Liver (tissue), 9 donors: ENCODE measurements around the gene AKAP13. TPM values are rescaled to one million over a fixed set of nuclear protein-coding genes. Genes with fewer than 3 reads are reported as not detected.
"Not testable (repeated sequence)": the region's sequence is repeated elsewhere in the genome, so short reads cannot be mapped to it uniquely, and the experiment has no call there.

ENCODE experiments used
- DNase-seq: peaks from one replicate; pipeline ENCODE4 v3.0.0-alpha.2; 2017; ENCODE audit warnings: low spot score
- H3K27ac ChIP-seq, 2 donors: one replicate each; pipeline ENCODE4 v1.7.0; 2013; ENCODE audit warnings: inconsistent platforms in 2 of 2, low read length in 2 of 2, control low read depth in 1 of 2, low read depth in 1 of 2, mild to moderate bottlenecking in 1 of 2
- H3K27me3 ChIP-seq, 4 donors: one replicate each; pipeline versions ENCODE4 v1.6.1 to v1.7.0; 2013; ENCODE audit warnings: low read length in 3 of 4, inconsistent platforms in 1 of 4, mild to moderate bottlenecking in 1 of 4, moderate library complexity in 1 of 4; ENCODE audit not compliant: control insufficient read depth in 4 of 4, insufficient read depth in 4 of 4
- H3K36me3 ChIP-seq, 4 donors: one replicate each; pipeline versions ENCODE4 v1.6.1 to v1.7.0; 2013; ENCODE audit warnings: low read length in 3 of 4, mild to moderate bottlenecking in 3 of 4, low read depth in 1 of 4, moderate library complexity in 1 of 4; ENCODE audit not compliant: control insufficient read depth in 4 of 4, insufficient read depth in 3 of 4
- H3K4me1 ChIP-seq, 4 donors: one replicate each; pipeline versions ENCODE4 v1.6.1 to v1.7.0; 2013; ENCODE audit warnings: low read length in 3 of 4, mild to moderate bottlenecking in 3 of 4, moderate library complexity in 1 of 4; ENCODE audit not compliant: control insufficient read depth in 4 of 4, insufficient read depth in 4 of 4
- H3K4me3 ChIP-seq, 3 donors: one replicate each; pipeline versions ENCODE4 v1.6.1 to v1.7.0; 2013; ENCODE audit warnings: low read length in 3 of 3, control low read depth in 1 of 3, low read depth in 1 of 3, mild to moderate bottlenecking in 1 of 3
- H3K9ac ChIP-seq, 2 donors: one replicate each; pipeline ENCODE4 v1.7.0; 2013; ENCODE audit warnings: low read length in 2 of 2, mild to moderate bottlenecking in 2 of 2, moderate library complexity in 2 of 2, control low read depth in 1 of 2, low read depth in 1 of 2
- H3K9me3 ChIP-seq, 4 donors: one replicate each; pipeline versions ENCODE4 v1.6.1 to v1.7.0; 2013; ENCODE audit warnings: low read length in 3 of 4; ENCODE audit not compliant: control insufficient read depth in 4 of 4
- EGR1 ChIP-seq, 2 donors: IDR thresholded peaks; 2 replicates each; pipeline ENCODE4 v1.6.1; 2016 to 2018; ENCODE audit warnings: antibody characterized with exemption in 2 of 2, low read depth in 2 of 2
- FOXA1 ChIP-seq: IDR thresholded peaks from 2 replicates; pipeline ENCODE4 v1.6.1; 2016; ENCODE audit warnings: antibody characterized with exemption
- FOXA2 ChIP-seq: IDR thresholded peaks from 2 replicates; pipeline ENCODE4 v1.6.1; 2016; ENCODE audit warnings: antibody characterized with exemption
- GABPA ChIP-seq, 2 donors: IDR thresholded peaks in 1 of 2; conservative IDR thresholded peaks in 1 of 2; 2 replicates each; pipeline ENCODE4 v1.6.1; 2016; ENCODE audit warnings: antibody characterized with exemption in 2 of 2, mild to moderate bottlenecking in 1 of 2, moderate library complexity in 1 of 2
- HNF4A ChIP-seq, 2 donors: conservative IDR thresholded peaks; 2 replicates each; pipeline ENCODE4 v1.6.1; 2016; ENCODE audit warnings: antibody characterized with exemption in 2 of 2, mild to moderate bottlenecking in 2 of 2
- HNF4G ChIP-seq: IDR thresholded peaks from 2 replicates; pipeline ENCODE4 v1.6.1; 2016; ENCODE audit warnings: antibody characterized with exemption
- JUND ChIP-seq, 2 donors: IDR thresholded peaks; 2 replicates each; pipeline ENCODE4 v1.6.1; 2016; ENCODE audit warnings: antibody characterized with exemption in 2 of 2
- MAX ChIP-seq: IDR thresholded peaks from 2 replicates; pipeline ENCODE4 v1.6.1; 2016; ENCODE audit warnings: antibody characterized with exemption
- NR2F2 ChIP-seq: IDR thresholded peaks from 2 replicates; pipeline ENCODE4 v1.6.1; 2016; ENCODE audit warnings: antibody characterized with exemption
- REST ChIP-seq: IDR thresholded peaks from 2 replicates; pipeline ENCODE4 v1.6.1; 2016; ENCODE audit warnings: antibody characterized with exemption, mild to moderate bottlenecking
- RXRA ChIP-seq, 2 donors: IDR thresholded peaks; 2 replicates each; pipeline ENCODE4 v1.6.1; 2017 to 2018; ENCODE audit warnings: antibody characterized with exemption in 2 of 2, mild to moderate bottlenecking in 1 of 2
- SP1 ChIP-seq: IDR thresholded peaks from 2 replicates; pipeline ENCODE4 v1.6.1; 2018; ENCODE audit warnings: antibody characterized with exemption, mild to moderate bottlenecking
- TAF1 ChIP-seq: conservative IDR thresholded peaks from 2 replicates; pipeline ENCODE4 v1.6.1; 2016; ENCODE audit warnings: antibody characterized with exemption, mild to moderate bottlenecking
- YY1 ChIP-seq: IDR thresholded peaks from 2 replicates; pipeline ENCODE4 v1.6.1; 2016; ENCODE audit warnings: antibody characterized with exemption, mild to moderate bottlenecking
- WGBS: extraction: QIAGEN DNeasy Blood & Tissue Kit; methylation state at CpG from one replicate; pipeline ENCODE4 v1.1.7; 2013; 5-methylcytosine and 5-hydroxymethylcytosine counted together
- polyA plus RNA-seq, 2 donors: library from polyadenylated mRNA; stranded (reverse) in 1 of 2; unstranded in 1 of 2; fragments of 200-250 nt in 1 of 2; fragments of >200 nt in 1 of 2; fragmentation: Nextera tagmentation in 1 of 2; extraction: Ambion mirVana in 1 of 2; gene quantifications; one replicate each; pipeline versions ENCODE4 v1.2.1 to v1.2.3, GENCODE V29; 2013 to 2015
- total RNA-seq, 2 donors: library from RNA; depleted of rRNA; stranded (reverse); fragments of >200 nt; gene quantifications; one replicate each; pipeline ENCODE4 v1.2.3, GENCODE V29; 2014
- donor health status: healthy.
- donor health status: healthy.
- donor health status: healthy.
- donor health status: healthy.
- donor health status: healthy.

The AKAP13 gene
- total and polyA plus RNA-seq, 4 donors: 18.6 to 92.3 (median 37.4) TPM

DNA sequence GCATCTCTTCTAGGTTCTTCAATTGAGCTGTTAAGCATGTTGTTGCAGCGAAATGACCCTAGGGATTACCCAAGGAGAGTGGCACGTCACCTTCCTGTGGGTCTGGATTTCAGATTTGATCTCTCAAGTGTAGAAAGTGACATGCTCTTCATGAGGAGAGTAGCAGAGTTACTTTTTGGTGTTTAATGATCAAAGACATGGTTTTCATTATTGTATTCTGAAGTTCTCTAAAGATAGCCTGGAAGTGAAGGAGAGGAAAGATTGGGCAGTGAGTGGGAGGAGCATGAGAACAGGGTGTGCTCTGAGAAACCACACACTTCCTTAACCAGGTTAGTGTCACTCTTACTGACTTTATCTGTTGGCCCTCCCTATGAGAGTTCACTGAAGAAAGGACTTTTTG is 153.6 kb downstream of the AKAP13 start:
- no peak for DNase-seq
- H3K4me3 ChIP-seq: no peak overlapping the region
- peaks cover 5 to 23% (median 14%) of the 10 kb centered on the region in 4 donors for H3K4me1 ChIP-seq
- H3K9ac ChIP-seq: no peak overlapping the region
- no peaks in the 10 kb centered on the region for H3K27me3 ChIP-seq
- WGBS: 84% methylated on average over 2 of the region's 2 CpGs
- TF ChIP-seq EGR1 (IDR thresholded peaks at IDR 0.05; ENCODE audit: low read depth in 2 of 2) (no peak), YY1 (no peak), TAF1 (no peak), RXRA (IDR thresholded peaks at IDR 0.05) (no peak), HNF4G (no peak), FOXA1 (no peak)
- H3K27ac ChIP-seq: no peak overlapping the region
- no peaks in the 10 kb centered on the region for H3K36me3 ChIP-seq
- no peaks in the 10 kb centered on the region for H3K9me3 ChIP-seq

- not testable (repeated sequence) for H3K27ac ChIP-seq, H3K4me3 ChIP-seq, H3K27me3 ChIP-seq, H3K9ac ChIP-seq, H3K9me3 ChIP-seq, DNase-seq, H3K36me3 ChIP-seq
- WGBS: 74% methylated on average over 7 of the region's 7 CpGs
- H3K4me1 ChIP-seq: peaks cover 2 to 23% (median 14%) of the 10 kb centered on the region in 4 donors
Observed at GRCh38 chr15:85535533-85536330, 155.3 kb downstream of the AKAP13 start.

GRCh38 chr15:85536341-85536740 is 155.9 kb downstream of the AKAP13 start:
- 79% methylated on average over 4 of the region's 4 CpGs for WGBS
- Histone ChIP-seq H3K4me1 (peaks cover 2 to 23% (median 14%) of the 10 kb centered on the region in 4 donors), H3K9me3 (no peaks in the 10 kb centered on the region), H3K9ac (no peak overlapping the region), H3K27me3 (no peaks in the 10 kb centered on the region), H3K36me3 (no peaks in the 10 kb centered on the region), H3K27ac (no peak overlapping the region), H3K4me3 (no peak overlapping the region)
- TF ChIP-seq HNF4A (conservative IDR thresholded peaks at IDR 0.05) (no peak), YY1 (no peak), REST (no peak), JUND (IDR thresholded peaks at IDR 0.05) (no peak), MAX (no peak), SP1 (no peak), NR2F2 (no peak), FOXA2 (no peak), GABPA (IDR thresholded peaks at IDR 0.05 in 1 of 2, conservative IDR thresholded peaks at IDR 0.05 in 1 of 2) (no peak), HNF4G (no peak), EGR1 (IDR thresholded peaks at IDR 0.05; ENCODE audit: low read depth in 2 of 2) (no peak)
- DNase-seq: no peak
